Neural crest cell (in vitro differentiated cells): Measurements from ENCODE around the gene TMEM135. TPM values are rescaled to one million over a fixed set of nuclear protein-coding genes. Genes with fewer than 3 reads are reported as not detected.

ENCODE experiments used
- DNase-seq: peaks from one replicate; pipeline ENCODE4 v3.0.0; 2021; ENCODE audit warnings: low read depth, mixed read lengths, low spot score
- H3K27ac Mint-ChIP-seq: one replicate; pipeline ENCODE4 v1.8.0; 2021; ENCODE audit warnings: mild to moderate bottlenecking, mixed read lengths; ENCODE audit not compliant: unreplicated experiment
- H3K27me3 Mint-ChIP-seq: 2 replicates; pipeline ENCODE4 v1.8.0; 2021; ENCODE audit warnings: low read depth, mild to moderate bottlenecking, mixed read lengths
- H3K36me3 Mint-ChIP-seq: 2 replicates; pipeline ENCODE4 v1.8.0; 2021; ENCODE audit warnings: low read depth, mild to moderate bottlenecking, mixed read lengths
- H3K4me1 Mint-ChIP-seq: 2 replicates; pipeline ENCODE4 v1.8.0; 2021; ENCODE audit warnings: mixed read lengths
- H3K4me3 Mint-ChIP-seq: one replicate; pipeline ENCODE4 v1.8.0; 2021; ENCODE audit warnings: mild to moderate bottlenecking, mixed read lengths
- H3K9me3 Mint-ChIP-seq: 2 replicates; pipeline ENCODE4 v1.8.0; 2021; ENCODE audit warnings: mixed read lengths
- total RNA-seq: library from RNA; stranded (reverse); gene quantifications from 2 replicates; pipeline ENCODE4 v1.2.1, GENCODE V29; 2021
- TF ChIP-seq, protein P1 (sequence below): fragments of 200-600 bp; sonication (generic); conservative IDR thresholded peaks from 2 replicates; pipeline ENCODE4 v1.5.0; 2021; ENCODE audit warnings: antibody characterized with exemption, mild to moderate bottlenecking

The TMEM135 gene
- total RNA-seq, 1 donor from 2014 or later = 39.5 TPM

- DNase-seq = no peak
- TF ChIP-seq, protein P1, sequence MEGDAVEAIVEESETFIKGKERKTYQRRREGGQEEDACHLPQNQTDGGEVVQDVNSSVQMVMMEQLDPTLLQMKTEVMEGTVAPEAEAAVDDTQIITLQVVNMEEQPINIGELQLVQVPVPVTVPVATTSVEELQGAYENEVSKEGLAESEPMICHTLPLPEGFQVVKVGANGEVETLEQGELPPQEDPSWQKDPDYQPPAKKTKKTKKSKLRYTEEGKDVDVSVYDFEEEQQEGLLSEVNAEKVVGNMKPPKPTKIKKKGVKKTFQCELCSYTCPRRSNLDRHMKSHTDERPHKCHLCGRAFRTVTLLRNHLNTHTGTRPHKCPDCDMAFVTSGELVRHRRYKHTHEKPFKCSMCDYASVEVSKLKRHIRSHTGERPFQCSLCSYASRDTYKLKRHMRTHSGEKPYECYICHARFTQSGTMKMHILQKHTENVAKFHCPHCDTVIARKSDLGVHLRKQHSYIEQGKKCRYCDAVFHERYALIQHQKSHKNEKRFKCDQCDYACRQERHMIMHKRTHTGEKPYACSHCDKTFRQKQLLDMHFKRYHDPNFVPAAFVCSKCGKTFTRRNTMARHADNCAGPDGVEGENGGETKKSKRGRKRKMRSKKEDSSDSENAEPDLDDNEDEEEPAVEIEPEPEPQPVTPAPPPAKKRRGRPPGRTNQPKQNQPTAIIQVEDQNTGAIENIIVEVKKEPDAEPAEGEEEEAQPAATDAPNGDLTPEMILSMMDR = no peak
- H3K4me1 Mint-ChIP-seq = no peaks in the 10 kb centered on the region
- no peaks in the 10 kb centered on the region for H3K27me3 Mint-ChIP-seq
- H3K27ac Mint-ChIP-seq = peak overlapping the region; percentile 28
- peaks cover 10% of the 10 kb centered on the region for H3K9me3 Mint-ChIP-seq
- H3K36me3 Mint-ChIP-seq = peaks cover 32% of the 10 kb centered on the region
- no peak overlapping the region for H3K4me3 Mint-ChIP-seq
Measured at GRCh38 chr11:87330187-87330601, 292.5 kb downstream of the TMEM135 start.

DNA sequence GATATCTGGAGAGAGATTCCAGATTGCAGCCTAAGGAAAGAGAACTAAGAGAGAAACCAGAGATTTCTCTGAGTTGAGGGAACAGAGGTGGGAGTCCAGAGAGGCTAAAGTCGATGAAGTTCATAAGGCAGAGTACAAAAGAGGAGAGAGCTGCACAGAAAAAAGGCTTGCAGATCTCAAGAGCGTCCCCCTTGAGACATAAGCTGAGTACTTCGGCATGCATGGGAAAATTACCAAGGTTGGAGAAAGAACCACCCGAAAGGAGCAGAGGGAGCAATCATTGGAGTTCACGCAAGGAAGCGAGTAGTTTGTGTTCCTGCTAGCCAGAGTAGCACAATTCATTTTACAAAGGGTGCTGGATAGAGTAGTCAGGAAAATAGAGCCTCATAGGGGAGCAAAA is 293.5 kb downstream of the TMEM135 start:
- Mint-ChIP-seq H3K27ac (peak overlapping the region; percentile 81), H3K27me3 (no peaks in the 10 kb centered on the region), H3K9me3 (peaks cover 10% of the 10 kb centered on the region)

DNA sequence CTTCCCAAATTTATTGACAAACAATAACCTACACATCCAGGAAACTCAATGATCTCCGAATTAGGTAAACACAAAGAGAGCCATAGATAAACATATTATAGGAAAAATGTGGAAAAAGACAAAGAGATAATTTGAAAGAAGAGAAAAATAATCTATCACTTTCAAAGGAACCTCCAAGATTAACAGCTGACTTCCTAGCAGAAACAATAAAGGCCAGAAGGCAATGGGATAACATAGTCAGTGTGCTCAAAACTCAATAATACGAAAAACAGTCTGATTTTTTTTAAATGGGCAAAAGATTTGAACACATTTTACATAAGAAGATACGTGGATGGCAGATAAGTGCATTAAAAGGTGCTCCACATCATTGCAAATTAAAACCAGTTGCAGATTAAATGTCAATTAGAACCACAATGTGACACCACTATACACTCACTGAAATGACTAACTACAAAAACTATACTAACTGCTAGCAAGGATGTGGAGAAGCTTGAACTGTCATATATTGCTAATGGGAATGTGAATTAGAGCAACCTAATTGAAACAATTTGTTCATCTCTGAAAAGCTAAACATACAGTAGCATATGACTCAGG is 300.4 kb downstream of the TMEM135 start:
- H3K27ac Mint-ChIP-seq = no peak overlapping the region
- peaks cover 33% of the 10 kb centered on the region for H3K36me3 Mint-ChIP-seq
- TF ChIP-seq, protein P1 = no peak
- H3K4me1 Mint-ChIP-seq = no peaks in the 10 kb centered on the region
- no peaks in the 10 kb centered on the region for H3K27me3 Mint-ChIP-seq
- no peak for DNase-seq
- H3K4me3 Mint-ChIP-seq = no peak overlapping the region
- H3K9me3 Mint-ChIP-seq = peaks cover 20% of the 10 kb centered on the region

More for the DNA sequence above, 293.5 kb downstream of the TMEM135 start:
- no peak for DNase-seq
- no peaks in the 10 kb centered on the region for H3K4me1 Mint-ChIP-seq
- TF ChIP-seq, protein P1 = no peak
- H3K4me3 Mint-ChIP-seq = no peak overlapping the region
- peaks cover 34% of the 10 kb centered on the region for H3K36me3 Mint-ChIP-seq

DNA sequence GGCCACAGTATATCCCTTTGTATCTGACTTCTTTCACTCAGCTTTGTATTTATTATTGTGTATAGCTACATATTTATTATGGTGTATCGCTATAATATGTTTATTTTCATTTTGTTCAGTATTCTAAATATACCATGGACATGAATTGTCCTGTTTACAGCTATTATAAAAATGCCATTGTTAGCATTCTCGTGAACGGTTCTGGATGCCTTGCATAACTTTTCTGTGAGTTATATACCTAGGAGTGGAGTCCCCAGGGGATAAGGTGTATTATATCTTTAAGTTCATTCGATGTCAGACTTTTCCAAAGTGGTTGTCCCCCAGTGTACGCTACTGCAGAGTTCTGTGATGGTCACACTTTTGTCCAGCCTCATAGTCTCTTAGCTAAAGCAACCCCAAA is 301.7 kb downstream of the TMEM135 start:
- no peaks in the 10 kb centered on the region for H3K27me3 Mint-ChIP-seq
- no peak for DNase-seq
- H3K4me3 Mint-ChIP-seq = no peak overlapping the region
- H3K27ac Mint-ChIP-seq = no peak overlapping the region
- H3K4me1 Mint-ChIP-seq = no peaks in the 10 kb centered on the region
- TF ChIP-seq, protein P1 = no peak
- H3K36me3 Mint-ChIP-seq = peaks cover 26% of the 10 kb centered on the region
- peaks cover 18% of the 10 kb centered on the region for H3K9me3 Mint-ChIP-seq

DNA sequence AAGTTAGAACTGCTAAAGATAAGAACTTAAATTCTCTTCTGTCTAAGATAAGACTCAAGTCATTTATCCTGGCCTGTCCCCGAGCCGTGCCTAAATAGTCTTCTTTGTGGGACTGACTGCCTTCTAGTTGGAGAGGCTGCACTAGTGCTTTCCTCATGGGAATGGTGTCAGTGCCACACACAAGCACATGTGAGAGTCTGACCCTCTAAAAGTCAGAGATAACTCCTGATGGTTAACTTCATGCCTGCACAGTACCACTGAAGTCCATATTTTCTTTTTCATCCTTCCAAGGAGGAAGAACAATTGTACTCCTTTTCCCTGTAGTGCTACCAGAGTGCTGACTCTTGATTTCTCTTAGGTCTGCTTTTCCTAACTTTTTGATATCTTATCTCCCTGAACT is 309.7 kb downstream of the TMEM135 start:
- no peaks in the 10 kb centered on the region for H3K27me3 Mint-ChIP-seq
- no peak overlapping the region for H3K27ac Mint-ChIP-seq
- H3K4me3 Mint-ChIP-seq = no peak overlapping the region
- TF ChIP-seq, protein P1 = no peak
- peaks cover 2% of the 10 kb centered on the region for H3K36me3 Mint-ChIP-seq
- DNase-seq = no peak
- H3K4me1 Mint-ChIP-seq = peaks cover 1% of the 10 kb centered on the region
- H3K9me3 Mint-ChIP-seq = no peaks in the 10 kb centered on the region
